ENCODE results near the gene CABLES2.

Gene CABLES2

GRCh38 chr20:62407221-62407992, at the start of gene CABLES2:
TSS of gene CABLES2 (minus strand) at chr20:62407285. CDS start at chr20:62407276, 9 bp downstream.
- H3K4me1 Mint-ChIP-seq: peaks cover 29% of the 10 kb centered on the region
- DNase-seq (ENCODE audit: low spot score in 2 of 2) (peak; percentile 87), ATAC-seq (ENCODE audit: low read depth) (peak; percentile 93)
- H3K4me3 Mint-ChIP-seq: peak within 1 kb of the TSS; percentile 86
- no peaks in the 10 kb centered on the region for H3K36me3 Mint-ChIP-seq
- H3K27me3 Mint-ChIP-seq: no peaks in the 10 kb centered on the region
- H3K9me3 Mint-ChIP-seq: no peaks in the 10 kb centered on the region
- H3K27ac Mint-ChIP-seq: peak within 1 kb of the TSS; percentile 58

GRCh38 chr20:62455929-62456328, 48.8 kb upstream of the CABLES2 start:
- no peak overlapping the region for H3K4me3 Mint-ChIP-seq
- no peaks in the 10 kb centered on the region for H3K36me3 Mint-ChIP-seq
- no peaks in the 10 kb centered on the region for H3K9me3 Mint-ChIP-seq
- H3K27me3 Mint-ChIP-seq: peaks cover 18% of the 10 kb centered on the region
- ATAC-seq (ENCODE audit: low read depth) (no peak), DNase-seq (ENCODE audit: low spot score in 2 of 2) (no peak)
- no peaks in the 10 kb centered on the region for H3K4me1 Mint-ChIP-seq
- no peak overlapping the region for H3K27ac Mint-ChIP-seq

DNA sequence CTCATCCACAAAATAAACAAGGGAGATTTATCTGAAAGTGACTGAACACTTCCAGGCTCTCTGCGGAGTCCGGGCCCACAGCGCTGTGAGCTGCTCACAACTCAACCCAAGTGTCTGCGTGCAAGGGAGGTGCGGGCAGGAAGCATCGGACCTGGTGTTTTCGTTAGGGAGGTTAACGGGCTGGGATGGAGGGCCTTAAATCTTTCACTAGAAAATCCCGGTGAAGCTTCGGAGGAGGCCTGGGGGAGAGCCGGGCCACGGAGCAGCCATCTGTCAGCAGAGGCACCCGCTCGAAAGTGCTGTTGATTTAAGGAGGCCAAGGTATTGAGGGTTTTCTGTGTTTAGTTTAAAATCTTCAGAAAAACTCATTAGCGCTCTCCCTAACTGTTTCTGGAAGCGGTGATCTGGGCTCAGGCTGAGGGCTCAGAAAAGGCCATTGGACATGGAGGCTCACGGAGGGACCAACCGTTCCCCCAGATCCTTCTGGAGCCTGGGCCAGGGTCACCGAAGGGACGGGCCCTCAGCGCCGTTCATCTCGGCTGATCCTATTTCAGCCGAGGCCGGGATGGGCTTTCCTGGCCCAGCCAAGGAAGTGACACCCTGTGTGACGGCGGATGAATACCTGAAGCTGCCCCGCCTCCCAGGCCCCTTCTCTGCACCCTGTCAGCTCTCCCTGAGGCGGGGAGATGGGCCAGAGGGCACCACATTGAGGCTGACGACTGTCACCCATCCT, 48.0 kb upstream of the CABLES2 start:
- no peak for DNase-seq (ENCODE audit: low spot score in 2 of 2)
- H3K4me1 Mint-ChIP-seq: no peaks in the 10 kb centered on the region
- peaks cover 16% of the 10 kb centered on the region for H3K27me3 Mint-ChIP-seq
- ATAC-seq (ENCODE audit: low read depth): no peak
- no peaks in the 10 kb centered on the region for H3K9me3 Mint-ChIP-seq
- no peaks in the 10 kb centered on the region for H3K36me3 Mint-ChIP-seq
- H3K27ac Mint-ChIP-seq: no peak overlapping the region
- H3K4me3 Mint-ChIP-seq: no peak overlapping the region

DNA sequence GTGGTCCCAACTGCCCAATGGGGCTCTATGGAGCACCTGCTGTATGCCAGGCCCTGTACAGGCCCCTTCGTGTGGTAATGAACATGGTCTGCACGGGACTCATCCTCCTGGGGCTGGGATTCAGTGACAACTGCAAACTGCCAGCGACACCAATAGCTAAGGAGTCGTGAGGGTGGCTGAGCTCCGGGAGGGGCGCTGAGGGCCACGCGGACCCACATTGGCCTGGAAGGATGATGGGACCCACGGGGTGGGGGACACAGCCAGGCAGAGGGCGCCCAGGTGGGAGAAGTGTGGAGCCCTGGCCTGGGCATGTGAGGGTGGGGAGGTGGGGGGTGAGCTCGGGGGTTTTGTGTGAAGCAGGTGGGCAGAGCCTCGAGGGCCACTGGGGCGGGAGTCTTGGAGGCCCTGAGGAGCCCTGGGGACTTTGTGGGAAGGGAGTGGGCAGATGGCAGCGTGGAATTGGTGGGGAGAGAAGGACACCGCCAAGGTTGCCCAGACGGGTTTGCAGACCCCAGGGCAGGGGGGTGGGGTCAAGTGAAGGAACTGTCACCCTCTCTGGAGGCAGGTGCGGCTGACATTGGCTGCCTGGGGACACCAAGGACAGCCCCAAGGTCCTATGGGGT, 46.2 kb upstream of the CABLES2 start:
- no peak overlapping the region for H3K4me3 Mint-ChIP-seq
- H3K9me3 Mint-ChIP-seq: no peaks in the 10 kb centered on the region
- H3K4me1 Mint-ChIP-seq: no peaks in the 10 kb centered on the region
- no peak for ATAC-seq (ENCODE audit: low read depth)
- H3K27ac Mint-ChIP-seq: no peak overlapping the region
- peaks cover 19% of the 10 kb centered on the region for H3K27me3 Mint-ChIP-seq
- H3K36me3 Mint-ChIP-seq: no peaks in the 10 kb centered on the region
- no peak for DNase-seq (ENCODE audit: low spot score in 2 of 2)

- Mint-ChIP-seq H3K27ac (no peak overlapping the region), H3K36me3 (no peaks in the 10 kb centered on the region)
- ATAC-seq (ENCODE audit: low read depth): no peak
These were observed 45.5 kb upstream of the CABLES2 start for GRCh38 chr20:62452475-62453095.

GRCh38 chr20:62451970-62452369, 44.9 kb upstream of the CABLES2 start:
- Mint-ChIP-seq H3K36me3 (no peaks in the 10 kb centered on the region), H3K4me1 (no peaks in the 10 kb centered on the region), H3K9me3 (no peaks in the 10 kb centered on the region), H3K4me3 (no peak overlapping the region), H3K27me3 (peaks cover 15% of the 10 kb centered on the region), H3K27ac (no peak overlapping the region)
- ATAC-seq (ENCODE audit: low read depth) (no peak), DNase-seq (ENCODE audit: low spot score in 2 of 2) (no peak)

More at GRCh38 chr20:62452475-62453095, 45.5 kb upstream of the CABLES2 start:
- Mint-ChIP-seq H3K9me3 (no peaks in the 10 kb centered on the region), H3K27me3 (peaks cover 18% of the 10 kb centered on the region), H3K4me1 (no peaks in the 10 kb centered on the region), H3K4me3 (no peak overlapping the region)
- no peak for DNase-seq (ENCODE audit: low spot score in 2 of 2)

- no peak overlapping the region for H3K4me3 Mint-ChIP-seq
- no peak for ATAC-seq (ENCODE audit: low read depth)
- no peaks in the 10 kb centered on the region for H3K4me1 Mint-ChIP-seq
These were observed 44.2 kb upstream of the CABLES2 start for GRCh38 chr20:62451156-62451767.

GRCh38 chr20:62449951-62450691, 43.0 kb upstream of the CABLES2 start:
- peaks cover 15% of the 10 kb centered on the region for H3K27me3 Mint-ChIP-seq
- H3K9me3 Mint-ChIP-seq: no peaks in the 10 kb centered on the region
- H3K4me1 Mint-ChIP-seq: no peaks in the 10 kb centered on the region
- no peaks in the 10 kb centered on the region for H3K36me3 Mint-ChIP-seq
- no peak overlapping the region for H3K27ac Mint-ChIP-seq
- no peak for DNase-seq (ENCODE audit: low spot score in 2 of 2)
- H3K4me3 Mint-ChIP-seq: no peak overlapping the region
- ATAC-seq (ENCODE audit: low read depth): no peak

More at GRCh38 chr20:62451156-62451767, 44.2 kb upstream of the CABLES2 start:
- Mint-ChIP-seq H3K27ac (no peak overlapping the region), H3K9me3 (no peaks in the 10 kb centered on the region), H3K27me3 (peaks cover 16% of the 10 kb centered on the region), H3K36me3 (no peaks in the 10 kb centered on the region)
- no peak for DNase-seq (ENCODE audit: low spot score in 2 of 2)

DNA sequence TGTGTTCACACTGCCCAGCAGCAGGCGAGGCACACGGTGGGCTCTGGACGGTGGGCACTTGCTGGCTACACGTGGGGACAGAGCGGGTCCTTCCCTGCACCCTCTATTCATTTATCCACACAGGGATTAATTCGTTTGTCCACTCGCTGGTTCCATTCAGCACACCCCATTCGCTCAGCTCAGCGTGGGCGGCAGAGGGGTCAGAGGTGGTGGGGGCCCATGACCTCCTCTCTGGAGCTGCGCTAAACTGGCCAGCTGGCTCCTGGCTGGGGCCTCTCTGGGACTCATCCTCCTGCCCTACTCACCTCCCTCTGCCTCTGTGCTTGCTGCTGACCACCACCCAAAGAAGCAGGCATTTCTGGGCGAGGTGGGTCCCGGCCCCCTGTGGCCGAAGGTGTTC, 41.7 kb upstream of the CABLES2 start:
- H3K9me3 Mint-ChIP-seq: no peaks in the 10 kb centered on the region
- no peak for DNase-seq (ENCODE audit: low spot score in 2 of 2)
- H3K4me1 Mint-ChIP-seq: no peaks in the 10 kb centered on the region
- H3K36me3 Mint-ChIP-seq: no peaks in the 10 kb centered on the region
- no peak overlapping the region for H3K27ac Mint-ChIP-seq
- no peak for ATAC-seq (ENCODE audit: low read depth)
- peaks cover 12% of the 10 kb centered on the region for H3K27me3 Mint-ChIP-seq
- no peak overlapping the region for H3K4me3 Mint-ChIP-seq

DNA sequence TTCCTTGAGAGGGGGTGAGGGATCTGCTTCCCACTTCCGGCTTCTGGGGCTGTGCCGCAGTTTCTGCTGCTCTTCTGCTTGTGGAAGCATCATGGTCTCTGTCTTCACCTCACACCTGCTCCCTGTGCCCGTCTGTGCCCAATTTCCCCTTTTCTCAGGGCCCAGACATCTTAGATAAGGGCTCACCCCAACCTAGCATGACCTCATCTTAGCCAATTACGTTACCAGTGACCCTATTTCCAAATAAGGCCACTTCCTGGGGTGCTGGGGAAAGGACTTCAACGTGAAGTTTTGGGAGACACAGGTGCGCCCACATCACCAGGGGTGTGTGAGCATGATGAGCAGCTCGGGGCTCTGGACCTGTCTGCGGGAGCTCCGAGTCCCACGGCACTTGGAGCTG, 41.0 kb upstream of the CABLES2 start:
- peaks cover 12% of the 10 kb centered on the region for H3K27me3 Mint-ChIP-seq
- no peak overlapping the region for H3K27ac Mint-ChIP-seq
- no peaks in the 10 kb centered on the region for H3K9me3 Mint-ChIP-seq
- no peaks in the 10 kb centered on the region for H3K4me1 Mint-ChIP-seq
- DNase-seq (ENCODE audit: low spot score in 2 of 2) (no peak), ATAC-seq (ENCODE audit: low read depth) (peak; percentile 35)
- H3K36me3 Mint-ChIP-seq: no peaks in the 10 kb centered on the region
- H3K4me3 Mint-ChIP-seq: no peak overlapping the region

GRCh38 chr20:62446888-62447869, 40.1 kb upstream of the CABLES2 start:
- ATAC-seq (ENCODE audit: low read depth) (no peak), DNase-seq (ENCODE audit: low spot score in 2 of 2) (no peak)
- Mint-ChIP-seq H3K27ac (no peak overlapping the region), H3K27me3 (peaks cover 12% of the 10 kb centered on the region), H3K4me1 (no peaks in the 10 kb centered on the region), H3K36me3 (no peaks in the 10 kb centered on the region), H3K9me3 (no peaks in the 10 kb centered on the region), H3K4me3 (no peak overlapping the region)

DNA sequence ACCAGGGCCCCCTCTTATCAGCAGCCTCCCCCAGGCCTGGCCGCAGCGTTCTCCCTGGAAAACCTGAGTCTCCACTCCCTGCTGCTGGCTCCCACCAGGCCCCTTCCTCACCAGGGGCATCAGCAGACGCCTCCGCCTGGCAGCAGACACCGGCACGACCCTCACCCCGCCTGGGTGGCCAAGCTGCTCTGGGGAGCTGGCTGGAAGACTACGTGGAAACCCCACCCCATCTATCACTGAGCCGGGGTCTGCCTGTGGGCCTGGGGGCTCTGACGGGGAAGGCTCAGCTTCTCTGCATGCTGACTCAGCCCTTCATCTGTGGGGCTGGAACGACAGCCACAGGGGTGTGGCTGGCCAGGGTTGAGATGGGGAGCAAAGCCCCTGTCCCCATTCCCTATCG, 39.4 kb upstream of the CABLES2 start:
- Mint-ChIP-seq H3K27ac (no peak overlapping the region), H3K9me3 (no peaks in the 10 kb centered on the region), H3K4me3 (no peak overlapping the region), H3K27me3 (peaks cover 11% of the 10 kb centered on the region), H3K4me1 (no peaks in the 10 kb centered on the region), H3K36me3 (no peaks in the 10 kb centered on the region)
- DNase-seq (ENCODE audit: low spot score in 2 of 2): no peak
- no peak for ATAC-seq (ENCODE audit: low read depth)

Measured in memory B cell (primary cell).